HG02852 (cell line): ENCODE data around the gene TMTC2.
"Not testable (repeated sequence)": the region's sequence is repeated elsewhere in the genome, so short reads cannot be mapped to it uniquely, and the experiment has no call there.

Source experiments
- ATAC-seq: cut with Tn5 transposase; IDR thresholded peaks from one replicate; pipeline ENCODE4 v1.9.1; 2021; ENCODE audit warnings: mild to moderate bottlenecking, moderate library complexity; ENCODE audit not compliant: unreplicated experiment

Gene TMTC2

DNA sequence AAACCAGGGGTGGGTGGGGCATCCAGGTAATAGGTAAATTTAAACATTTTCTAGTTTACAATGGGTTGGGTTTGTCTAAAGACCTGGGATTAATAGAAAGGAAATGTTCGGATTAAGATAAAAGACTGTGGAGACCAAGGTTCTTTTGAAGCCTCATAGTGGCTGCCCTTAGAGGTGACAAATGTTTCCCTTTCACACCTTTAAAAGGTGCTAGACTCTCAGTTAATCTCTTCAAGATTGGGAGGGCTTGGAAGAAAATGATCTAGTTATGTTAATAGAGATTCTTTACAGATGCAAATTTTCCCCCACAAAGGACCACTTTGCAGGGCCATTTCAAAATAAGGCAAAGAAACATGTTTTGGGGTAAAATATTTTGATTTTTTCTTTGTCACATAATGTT lies 39.0 kb downstream of the TMTC2 start:
- ATAC-seq = no peak

- ATAC-seq = no peak
Measured at GRCh38 chr12:82727886-82728285, 41.2 kb downstream of the TMTC2 start.

GRCh38 chr12:82728710-82729109 lies 42.0 kb downstream of the TMTC2 start:
- no peak for ATAC-seq

DNA sequence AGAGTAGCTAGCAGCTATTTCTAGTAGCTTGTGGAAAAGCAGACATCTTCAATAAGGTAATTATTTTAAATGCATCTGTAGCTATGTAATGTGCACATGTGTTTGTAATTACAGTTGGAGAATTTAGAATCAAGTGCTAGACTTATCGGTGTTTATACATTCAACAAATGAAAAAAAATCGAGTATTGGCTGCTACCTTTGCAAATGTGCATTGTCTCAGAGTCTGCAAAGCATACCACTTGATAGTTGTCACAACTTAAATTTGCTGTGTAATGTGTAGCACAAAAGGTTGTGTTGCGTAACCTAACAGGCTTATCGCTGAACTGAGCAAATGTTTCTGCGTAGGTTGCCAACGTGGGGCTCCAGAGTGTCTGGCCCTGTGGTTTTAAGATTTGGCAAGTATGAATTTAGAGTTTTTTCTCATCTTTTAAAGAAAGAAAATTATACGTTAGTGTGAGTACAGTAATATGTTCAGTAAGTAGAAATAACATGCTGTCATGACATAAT lies 44.3 kb downstream of the TMTC2 start:
- no peak for ATAC-seq

- ATAC-seq = no peak
Measured at GRCh38 chr12:82740129-82741000, 53.7 kb downstream of the TMTC2 start.

DNA sequence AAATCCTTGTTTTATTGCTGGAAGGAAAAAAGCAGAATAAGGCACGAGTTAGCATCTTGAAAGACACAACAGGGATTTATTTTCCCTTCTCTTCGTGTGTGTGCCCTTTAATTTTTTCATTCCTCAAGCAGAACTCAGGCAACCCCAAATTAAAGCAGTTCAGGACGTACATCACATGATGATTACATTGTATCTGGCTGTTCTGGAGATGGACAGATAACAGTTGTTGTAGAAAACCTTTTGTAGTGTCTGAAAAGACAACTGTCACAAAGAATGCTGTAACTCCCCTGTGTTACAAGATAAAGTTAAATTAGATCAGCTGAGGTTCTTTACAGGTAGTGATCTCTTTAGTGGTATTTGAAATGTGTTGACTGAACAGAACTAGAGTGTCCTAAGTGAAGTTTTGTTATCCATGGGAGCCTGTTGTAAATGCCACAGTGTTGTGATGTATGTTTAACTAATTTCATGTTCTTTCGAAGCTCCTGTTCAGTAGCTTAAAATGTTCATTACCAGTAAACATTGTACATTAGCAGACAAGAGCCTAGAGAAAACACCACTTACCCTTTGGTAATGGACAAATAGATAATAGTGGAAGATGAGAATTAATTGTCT lies 58.5 kb downstream of the TMTC2 start:
- ATAC-seq = no peak

GRCh38 chr12:82745807-82746206 lies 59.1 kb downstream of the TMTC2 start:
- no peak for ATAC-seq

GRCh38 chr12:82746668-82747067 lies 60.0 kb downstream of the TMTC2 start:
- no peak for ATAC-seq

GRCh38 chr12:82749015-82749414 lies 62.3 kb downstream of the TMTC2 start:
- no peak for ATAC-seq

- ATAC-seq = no peak
Measured at GRCh38 chr12:82754856-82755255, 68.2 kb downstream of the TMTC2 start.

DNA sequence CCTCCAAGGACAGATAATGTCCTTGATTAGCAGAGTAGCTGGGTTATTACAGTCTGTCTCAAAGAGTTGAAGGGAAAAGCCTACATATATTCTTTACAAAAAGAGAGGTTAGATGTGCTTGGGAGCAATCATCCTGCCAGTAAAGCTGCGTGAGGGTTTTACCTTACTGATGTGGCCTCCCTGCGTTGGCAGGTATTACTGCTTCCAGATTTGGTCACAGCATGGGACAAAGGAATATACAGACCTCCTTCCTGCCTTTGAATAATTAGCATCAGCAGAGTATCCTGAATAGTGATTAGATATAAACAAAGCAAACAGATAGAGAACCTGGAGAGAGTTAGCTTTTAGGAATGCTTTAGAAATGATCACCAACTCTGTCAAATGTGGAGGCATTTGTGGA lies 69.6 kb downstream of the TMTC2 start:
- ATAC-seq = no peak

DNA sequence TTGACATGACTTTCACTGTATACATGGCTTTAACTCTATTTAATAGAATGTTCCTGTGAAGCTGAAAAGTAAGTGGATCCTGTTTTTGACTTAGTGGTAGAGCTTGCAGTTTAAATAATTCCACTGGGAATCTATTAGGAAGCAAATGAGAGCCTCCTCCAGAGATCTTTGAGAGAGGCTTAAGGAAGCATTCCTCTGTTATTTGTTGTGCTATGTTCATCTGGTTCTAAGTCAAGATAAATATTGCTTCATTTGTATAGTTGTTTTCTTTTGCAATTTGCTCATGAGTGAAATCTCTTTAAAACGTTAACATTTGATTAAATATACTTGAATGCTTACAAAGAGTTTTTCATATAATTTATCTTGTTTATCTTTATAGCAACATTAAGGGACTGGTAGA lies 70.4 kb downstream of the TMTC2 start:
- ATAC-seq = no peak

DNA sequence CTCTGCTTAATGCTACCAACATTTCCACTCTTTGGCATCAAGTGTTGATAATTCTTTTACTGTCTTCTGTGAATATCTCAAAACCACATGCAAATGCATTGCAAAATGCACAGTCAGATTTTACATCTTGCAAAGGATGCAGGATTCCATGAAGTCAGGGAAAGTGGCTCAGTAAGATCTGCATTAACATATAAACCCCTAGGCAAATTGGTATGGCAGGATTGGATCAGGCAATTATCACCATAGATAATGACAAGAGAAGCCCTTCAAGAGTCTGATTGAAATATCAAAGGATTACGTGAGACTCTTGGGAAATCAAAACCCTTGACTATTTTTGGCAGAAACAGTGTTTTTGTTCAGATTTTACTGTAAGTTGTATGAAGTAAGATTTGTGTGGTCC lies 71.0 kb downstream of the TMTC2 start:
- no peak for ATAC-seq

- ATAC-seq = no peak
Measured at GRCh38 chr12:82758749-82759330, 72.1 kb downstream of the TMTC2 start.

- ATAC-seq = no peak
Measured at GRCh38 chr12:82760423-82760822, 73.7 kb downstream of the TMTC2 start.

DNA sequence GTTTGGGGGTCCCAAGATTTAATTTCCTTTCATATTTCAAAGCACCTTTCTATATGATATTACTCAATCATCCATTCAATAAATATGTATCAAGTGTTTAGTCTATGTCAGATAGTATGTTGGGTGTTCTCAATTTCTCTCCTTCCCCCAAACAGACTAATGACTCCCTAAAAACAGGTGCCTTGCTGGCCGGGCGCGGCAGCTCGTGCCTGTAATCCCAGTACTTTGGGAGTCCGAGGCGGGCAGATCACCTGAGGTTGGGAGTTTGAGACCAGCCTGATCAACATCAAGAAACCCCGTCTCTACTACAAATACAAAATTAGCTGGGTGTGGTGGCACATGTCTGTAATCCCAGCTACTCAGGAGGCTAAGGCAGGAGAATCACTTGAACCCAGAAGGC lies 78.5 kb downstream of the TMTC2 start:
- not testable (repeated sequence) for ATAC-seq

DNA sequence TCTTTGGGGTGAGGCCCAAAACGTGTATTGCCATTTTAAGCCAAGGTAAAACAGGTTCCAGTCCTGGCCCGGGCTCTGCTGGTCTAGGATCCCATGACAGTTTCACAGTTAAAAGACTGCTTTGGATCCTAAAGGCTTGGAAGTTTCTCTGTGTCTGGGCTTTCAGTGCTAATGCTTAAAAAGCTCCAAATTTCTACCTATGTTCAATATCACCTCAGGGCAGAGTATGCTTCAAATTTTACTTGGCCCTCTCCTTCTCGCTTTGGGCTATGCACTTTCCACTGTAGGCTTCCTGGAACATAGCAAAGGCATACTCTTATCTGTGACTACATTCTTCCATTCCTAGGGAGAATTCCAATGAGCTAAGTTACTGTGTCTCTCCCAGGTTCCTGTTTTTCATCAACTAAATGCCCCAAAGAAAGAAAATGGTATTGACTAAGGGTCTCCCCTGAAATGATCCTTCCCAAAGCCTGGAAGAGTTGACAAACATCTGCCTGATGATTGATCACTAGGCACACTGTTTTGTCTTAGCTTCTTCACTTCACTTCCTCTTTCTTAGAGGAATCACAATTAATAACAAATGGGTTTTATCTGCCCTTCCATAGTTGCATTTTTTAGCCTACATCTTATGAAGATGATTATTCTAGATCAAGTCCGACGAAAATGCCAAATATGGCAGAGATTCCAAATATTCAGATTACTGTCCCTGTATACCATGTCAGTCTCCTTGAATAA lies 79.4 kb downstream of the TMTC2 start:
- no peak for ATAC-seq

DNA sequence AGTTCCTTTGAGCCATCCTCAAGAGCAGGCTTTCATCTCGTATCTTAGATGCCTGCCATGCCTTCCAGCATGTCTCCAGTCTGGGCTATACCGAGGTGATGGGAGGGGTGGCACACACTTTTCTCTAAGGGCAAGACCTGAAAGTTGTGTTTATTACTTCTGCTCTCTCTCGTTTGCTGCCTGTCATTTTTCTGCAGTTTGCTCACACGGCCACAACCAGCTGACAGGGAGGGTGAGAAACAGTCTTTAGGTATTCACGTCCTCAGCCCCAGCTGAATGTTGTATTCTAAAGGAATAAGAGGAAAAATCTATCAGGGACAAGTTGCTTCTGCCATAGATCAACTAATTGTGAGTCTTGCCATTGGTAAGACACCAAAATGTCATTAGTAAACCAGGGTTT lies 88.0 kb downstream of the TMTC2 start:
- no peak for ATAC-seq

- ATAC-seq = no peak
Measured at GRCh38 chr12:82780517-82780916, 93.8 kb downstream of the TMTC2 start.

GRCh38 chr12:82781309-82781997 lies 94.7 kb downstream of the TMTC2 start:
- no peak for ATAC-seq

DNA sequence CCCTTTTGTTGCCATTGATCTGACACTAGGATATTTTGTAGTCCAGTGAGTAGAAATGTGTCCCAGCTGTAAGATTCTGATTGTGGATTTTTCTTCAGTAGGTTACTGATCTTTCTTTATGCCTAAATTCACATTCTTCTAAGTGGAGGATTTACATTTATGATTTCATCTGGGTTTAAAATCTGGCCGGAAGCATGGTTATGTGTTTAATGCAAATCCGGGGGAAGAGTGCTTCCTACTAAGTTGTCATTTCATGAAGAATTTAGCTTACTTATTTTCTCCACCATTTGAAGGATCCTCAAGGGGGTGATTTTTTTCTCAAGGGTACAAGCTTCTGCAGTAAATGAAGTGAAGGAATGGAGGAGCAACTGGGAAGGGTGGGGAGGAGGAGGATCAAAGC lies 96.7 kb downstream of the TMTC2 start:
- no peak for ATAC-seq
